HG02623 (cell line): Measurements from ENCODE around the gene SLC27A5.
"Not testable (repeated sequence)": the region's sequence is repeated elsewhere in the genome, so short reads cannot be mapped to it uniquely, and the experiment has no call there.

Source experiments
- ATAC-seq: cut with Tn5 transposase; IDR thresholded peaks from one replicate; pipeline ENCODE4 v1.9.1; 2021; ENCODE audit warnings: moderate library complexity; ENCODE audit not compliant: unreplicated experiment

Gene SLC27A5

DNA sequence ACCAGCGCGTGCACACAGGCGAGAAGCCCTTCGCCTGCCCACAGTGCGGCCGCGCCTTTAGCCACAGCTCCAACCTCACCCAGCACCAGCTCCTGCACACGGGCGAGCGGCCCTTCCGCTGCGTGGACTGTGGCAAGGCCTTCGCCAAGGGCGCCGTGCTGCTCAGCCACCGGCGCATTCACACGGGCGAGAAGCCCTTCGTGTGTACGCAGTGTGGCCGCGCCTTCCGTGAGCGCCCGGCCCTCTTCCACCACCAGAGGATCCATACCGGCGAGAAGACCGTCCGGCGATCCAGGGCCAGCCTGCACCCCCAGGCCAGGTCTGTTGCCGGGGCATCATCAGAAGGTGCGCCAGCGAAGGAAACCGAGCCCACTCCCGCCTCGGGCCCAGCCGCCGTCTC lies 40.1 kb downstream of the SLC27A5 start:
- no peak for ATAC-seq

DNA sequence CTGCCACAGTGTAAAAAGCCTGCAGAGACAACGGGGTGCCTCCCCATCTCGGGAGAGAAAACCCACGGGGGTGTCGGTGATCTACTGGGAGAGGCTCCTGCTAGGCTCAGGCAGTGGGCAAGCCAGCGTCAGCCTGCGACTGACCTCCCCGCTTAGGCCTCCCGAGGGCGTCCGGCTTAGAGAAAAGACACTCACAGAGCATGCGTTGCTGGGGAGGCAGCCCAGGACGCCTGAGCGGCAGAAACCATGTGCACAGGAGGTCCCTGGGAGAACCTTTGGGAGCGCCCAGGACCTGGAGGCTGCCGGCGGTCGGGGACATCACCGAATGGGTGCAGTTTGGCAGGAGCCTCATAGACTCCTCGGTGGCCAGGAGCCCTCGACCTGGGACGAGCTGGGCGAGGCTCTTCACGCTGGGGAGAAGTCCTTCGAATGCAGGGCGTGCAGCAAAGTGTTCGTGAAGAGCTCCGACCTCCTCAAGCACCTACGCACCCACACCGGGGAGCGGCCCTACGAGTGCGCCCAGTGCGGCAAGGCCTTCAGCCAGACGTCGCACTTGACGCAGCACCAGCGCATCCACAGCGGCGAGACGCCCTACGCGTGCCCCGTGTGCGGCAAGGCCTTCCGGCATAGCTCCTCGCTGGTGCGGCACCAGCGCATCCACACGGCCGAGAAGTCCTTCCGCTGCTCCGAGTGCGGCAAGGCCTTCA lies 40.8 kb downstream of the SLC27A5 start:
- ATAC-seq, result not testable (repeated sequence)

DNA sequence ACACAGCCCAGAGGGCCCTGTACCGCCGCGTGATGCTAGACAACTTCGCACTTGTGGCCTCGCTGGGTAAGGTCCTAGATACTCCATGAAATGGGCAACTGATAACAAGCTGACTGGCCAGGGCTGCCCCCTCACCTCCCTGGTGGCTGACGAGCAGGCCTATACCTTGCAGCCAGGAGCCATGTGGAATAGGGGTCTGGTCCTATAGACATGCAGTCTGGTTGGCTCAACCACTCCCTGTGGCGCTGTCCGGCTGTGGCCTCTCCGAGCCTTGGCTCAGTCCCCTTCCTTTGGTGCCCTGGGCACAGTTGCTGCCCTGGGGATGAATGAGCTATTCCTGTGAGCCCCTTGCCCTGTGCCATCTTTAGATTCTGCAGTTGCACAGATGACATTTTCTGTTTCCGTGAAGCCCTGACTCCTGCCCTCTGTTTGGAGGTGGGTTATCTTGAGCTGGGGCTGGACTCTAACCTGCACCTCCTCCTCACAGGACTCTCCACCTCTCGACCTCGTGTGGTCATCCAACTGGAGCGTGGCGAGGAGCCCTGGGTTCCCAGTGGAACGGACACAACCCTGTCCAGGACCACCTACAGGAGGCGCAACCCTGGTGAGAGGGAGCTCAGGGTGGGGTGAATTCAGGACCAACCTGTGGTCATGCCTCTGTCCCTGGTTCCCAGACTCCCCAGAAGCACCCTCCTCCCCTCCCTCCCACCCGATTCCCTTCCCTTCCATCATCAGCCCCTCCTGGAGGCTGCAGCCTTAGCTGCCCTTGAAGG lies 42.4 kb downstream of the SLC27A5 start:
- ATAC-seq, result no peak

DNA sequence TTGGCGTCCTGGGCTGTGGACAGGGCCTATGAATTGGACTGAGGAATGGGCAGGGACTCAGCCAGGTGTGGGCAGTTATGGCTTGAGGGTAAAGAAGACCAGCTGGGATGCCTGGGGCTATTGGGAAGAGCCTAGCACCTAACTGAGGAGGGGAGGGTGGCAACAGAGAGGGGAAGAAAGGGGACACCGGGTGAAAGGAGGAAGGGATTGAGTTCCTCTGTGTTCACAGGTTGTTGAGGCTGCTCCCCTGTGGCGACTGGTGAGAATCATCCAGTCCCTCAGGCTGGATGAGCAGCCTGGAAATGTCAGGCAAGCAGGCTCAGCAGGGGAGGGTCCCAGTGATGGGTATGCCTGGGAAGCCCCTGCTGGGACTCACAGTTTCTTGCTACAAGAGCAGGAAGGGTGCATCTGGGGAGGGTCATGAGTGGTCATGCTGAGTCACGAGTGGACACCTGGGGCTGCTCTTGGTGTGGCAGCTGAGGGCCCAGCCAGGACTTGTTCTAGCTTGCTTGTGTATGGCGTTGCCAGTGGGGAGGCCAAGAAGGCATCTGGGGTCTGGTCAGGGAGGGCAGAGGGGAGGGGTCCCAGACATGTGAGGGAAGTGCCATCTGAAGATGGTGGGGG lies 43.5 kb downstream of the SLC27A5 start:
- ATAC-seq, result no peak

DNA sequence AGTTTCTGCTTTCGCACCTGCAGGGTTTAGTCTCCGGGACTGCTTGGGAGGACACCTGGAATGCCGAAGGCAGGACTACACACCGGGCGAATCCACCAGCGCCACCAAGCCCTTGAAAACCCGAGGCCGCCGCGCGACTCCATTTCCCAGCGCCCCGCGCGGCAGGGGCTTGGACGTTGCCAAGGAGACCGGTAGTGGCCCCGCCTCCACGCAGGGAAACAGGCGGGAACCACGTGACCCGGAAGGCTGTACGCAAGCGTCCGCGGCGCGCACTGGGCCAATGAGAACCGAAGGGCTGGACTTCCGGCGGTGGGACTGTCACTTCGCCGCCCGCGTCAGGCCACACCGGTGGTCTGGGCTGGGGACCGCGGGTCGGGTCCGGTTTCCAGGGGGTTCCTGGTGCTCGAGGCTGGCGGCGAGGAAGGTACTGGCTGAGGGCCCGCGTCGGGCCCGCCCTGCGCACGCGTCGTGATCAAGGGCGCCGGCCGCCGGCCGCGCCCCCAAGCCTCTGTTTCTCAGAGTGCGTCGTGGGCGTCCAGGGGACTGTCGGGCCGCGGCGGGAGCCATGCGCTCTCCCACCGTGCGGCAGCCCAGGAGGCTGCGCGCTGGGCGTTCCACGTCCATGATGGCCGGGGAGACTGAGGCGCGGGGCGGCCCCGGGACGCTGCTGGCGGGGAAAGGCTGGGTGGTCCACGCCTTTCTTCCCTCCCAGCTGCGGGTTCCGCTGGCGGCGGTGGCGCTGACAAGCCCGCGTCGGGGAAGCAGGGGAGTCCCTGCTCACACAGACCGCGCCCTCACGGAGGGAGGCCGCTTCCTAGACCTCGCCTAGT lies 44.8 kb downstream of the SLC27A5 start, which contains the start of gene ZNF324:
Gene ZNF324 (plus strand): TSS at position 321 of the 830 bp plus-strand sequence. CDS start 2,106 bp downstream, outside the sequence.
- peak; percentile 82 for ATAC-seq

DNA sequence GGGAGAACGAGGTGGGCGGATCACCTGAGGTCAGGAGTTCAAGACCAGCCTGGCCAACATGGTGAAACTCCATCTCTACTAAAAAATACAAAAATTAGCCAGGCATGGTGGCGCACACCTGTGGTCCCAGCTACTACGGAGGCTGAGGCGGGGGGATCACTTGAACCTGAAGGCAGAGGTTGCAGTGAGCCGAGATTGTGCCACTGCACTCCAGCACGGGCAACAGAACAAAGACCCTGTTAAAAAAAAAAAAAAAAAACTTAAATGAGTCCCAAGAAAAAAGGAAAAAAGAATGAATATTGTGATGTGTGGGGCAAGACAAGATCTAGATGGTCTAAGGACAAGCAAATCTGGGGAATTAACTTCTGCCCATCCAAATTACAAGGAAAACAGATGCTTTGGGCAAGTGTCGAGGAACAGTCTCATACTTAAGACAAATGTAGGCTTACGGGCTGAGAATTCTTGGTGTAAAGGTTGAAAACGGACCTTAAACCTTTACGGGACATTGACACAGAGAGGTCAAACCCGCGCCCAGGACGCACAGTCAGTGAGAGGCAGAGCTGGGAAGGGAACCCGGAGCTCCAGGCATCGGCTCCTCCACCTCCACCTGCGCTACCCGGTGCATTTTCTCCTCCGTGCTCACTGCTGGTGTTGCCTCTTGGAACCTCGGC lies 45.6 kb downstream of the SLC27A5 start:
- peak; percentile 17 for ATAC-seq

DNA sequence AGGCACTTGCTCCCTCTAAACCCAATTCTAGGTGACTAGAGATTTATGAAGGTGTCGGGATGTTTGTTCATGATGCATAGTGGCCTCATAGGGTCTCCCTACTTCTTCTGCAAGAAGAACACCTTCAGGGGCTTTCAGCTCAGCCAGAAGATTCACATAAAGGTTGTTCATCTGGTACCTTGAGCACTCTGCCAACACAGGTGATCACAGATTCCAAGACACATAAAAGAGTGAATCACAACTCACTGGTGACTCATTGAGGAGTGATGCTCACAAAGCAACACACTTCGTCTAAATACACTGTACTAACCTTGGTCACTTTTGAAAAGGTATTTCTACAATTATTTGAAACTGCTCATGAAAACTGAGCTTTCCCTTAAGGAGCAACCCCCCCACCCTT lies 51.8 kb downstream of the SLC27A5 start:
- no peak for ATAC-seq

DNA sequence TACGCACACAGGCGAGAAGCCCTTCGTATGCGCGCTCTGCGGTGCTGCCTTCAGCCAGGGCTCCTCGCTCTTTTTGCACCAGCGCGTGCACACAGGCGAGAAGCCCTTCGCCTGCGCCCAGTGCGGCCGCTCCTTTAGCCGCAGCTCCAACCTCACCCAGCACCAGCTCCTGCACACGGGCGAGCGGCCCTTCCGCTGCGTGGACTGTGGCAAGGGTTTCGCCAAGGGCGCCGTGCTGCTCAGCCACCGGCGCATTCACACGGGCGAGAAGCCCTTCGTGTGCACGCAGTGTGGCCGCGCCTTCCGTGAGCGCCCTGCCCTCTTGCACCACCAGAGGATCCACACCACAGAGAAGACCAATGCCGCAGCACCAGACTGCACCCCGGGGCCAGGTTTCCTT lies 55.7 kb downstream of the SLC27A5 start:
- no peak for ATAC-seq

DNA sequence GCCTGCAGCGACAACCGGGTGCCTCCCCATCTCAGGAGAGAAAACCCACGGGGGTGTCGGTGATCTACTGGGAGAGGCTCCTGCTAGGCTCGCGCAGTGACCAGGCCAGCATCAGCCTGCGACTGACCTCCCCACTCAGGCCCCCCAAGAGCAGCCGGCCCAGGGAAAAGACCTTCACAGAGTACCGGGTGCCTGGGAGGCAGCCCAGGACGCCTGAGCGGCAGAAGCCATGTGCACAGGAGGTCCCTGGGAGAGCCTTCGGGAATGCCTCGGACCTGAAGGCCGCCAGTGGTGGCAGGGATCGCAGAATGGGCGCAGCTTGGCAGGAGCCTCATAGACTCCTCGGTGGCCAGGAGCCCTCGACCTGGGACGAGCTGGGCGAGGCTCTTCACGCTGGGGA lies 56.5 kb downstream of the SLC27A5 start:
- ATAC-seq, result no peak

DNA sequence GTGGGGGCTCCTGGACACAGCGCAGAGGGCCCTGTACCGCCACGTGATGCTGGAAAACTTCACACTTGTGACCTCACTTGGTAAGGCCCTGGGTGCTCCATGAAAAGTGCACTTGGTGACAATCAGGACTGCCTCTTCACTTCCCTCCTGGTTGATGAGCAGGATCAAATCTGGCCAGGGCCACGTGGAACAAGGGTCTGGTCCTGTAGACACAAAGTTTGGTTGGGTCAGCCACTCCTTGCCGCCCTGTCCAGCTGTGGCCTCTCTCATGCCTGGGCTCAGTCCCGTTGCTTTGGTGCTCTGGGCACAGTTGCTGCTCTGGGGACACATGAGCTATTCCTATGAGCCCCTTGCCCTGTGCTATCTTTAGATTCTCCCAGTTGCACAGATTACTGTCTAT lies 58.0 kb downstream of the SLC27A5 start:
- no peak for ATAC-seq

DNA sequence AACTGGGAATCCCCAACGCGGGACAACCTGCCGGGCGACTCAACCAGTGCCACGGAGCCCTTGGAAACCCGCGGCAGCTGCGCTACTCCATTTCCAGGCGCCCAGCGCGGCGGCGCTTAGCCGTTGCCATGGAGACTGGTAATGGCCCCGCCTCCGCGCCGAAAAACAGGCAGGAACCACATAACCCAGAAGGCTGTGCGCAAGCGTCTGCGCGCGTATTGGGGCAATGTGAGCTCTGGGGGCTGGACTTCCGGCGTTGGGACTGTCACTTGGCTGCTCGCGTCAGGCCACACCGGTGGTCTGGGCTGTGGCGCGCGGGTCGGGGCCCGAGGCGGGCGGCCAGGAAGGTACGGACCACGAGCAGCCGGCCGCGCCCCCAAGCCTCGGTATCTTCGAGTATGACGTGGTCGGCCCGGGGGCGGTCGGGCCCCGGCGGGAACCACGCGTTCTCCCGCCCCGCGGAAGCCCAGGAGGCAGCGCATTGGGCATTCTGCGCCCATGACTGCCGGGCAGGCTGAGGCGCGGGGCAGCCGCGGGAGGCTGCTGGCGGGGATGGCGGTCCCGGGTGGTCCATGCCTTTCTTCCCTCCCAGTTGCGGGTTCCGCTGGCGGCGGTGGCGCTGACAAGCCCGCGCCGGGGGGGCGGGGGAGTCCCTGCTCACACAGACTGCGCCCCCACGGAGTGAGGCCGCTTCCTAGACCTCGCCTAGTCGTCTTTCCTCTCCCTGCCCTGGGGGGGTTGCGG lies 60.3 kb downstream of the SLC27A5 start, which contains the start of gene ZNF324B:
Gene ZNF324B (plus strand): TSS at position 265 of the 744 bp plus-strand sequence. CDS start 2,080 bp downstream, outside the sequence.
- ATAC-seq, result peak; percentile 89

DNA sequence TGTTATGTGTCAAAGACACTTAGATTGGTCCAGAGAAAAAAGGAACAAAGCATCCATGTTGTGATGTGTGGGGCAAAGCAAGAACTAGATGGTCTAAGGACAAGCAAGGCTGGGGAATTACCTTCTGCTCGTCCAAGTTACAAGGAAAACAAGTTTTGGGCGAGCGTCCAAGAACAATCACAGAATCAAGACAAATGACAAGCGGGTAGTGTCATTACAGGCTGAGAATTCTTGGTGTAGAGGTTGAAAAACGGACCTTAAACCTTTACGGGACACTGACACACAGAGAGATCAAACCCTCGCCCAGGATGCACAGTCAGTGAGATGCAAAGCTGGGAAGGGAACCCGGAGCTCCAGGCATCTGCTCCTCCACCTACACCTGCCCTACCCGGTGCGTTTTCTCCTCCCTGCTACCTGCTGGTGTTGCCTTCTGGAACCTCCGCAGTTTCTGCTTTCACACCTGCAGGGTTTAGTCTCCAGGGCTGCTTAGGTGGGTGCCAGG lies 60.9 kb downstream of the SLC27A5 start:
- ATAC-seq, result peak; percentile 11

DNA sequence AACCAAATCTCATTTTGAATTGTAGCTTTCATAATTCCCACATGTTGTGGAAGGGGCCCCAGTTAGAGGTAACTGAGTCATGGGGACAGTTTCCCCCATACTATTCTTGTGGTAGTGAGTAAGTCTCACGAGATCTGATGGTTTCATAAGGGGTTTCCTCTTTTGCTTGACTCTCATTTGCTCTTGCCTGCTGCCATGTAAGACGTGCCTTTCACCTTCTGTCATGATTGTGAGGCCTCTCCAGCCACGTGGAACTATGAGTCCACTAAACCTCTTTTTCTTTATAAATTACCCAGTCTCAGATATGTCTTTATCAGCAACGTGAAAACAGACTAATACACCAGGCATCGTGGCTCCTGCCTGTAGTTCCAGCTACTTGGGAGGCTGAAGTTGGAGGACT lies 61.8 kb downstream of the SLC27A5 start:
- ATAC-seq, result not testable (repeated sequence)

DNA sequence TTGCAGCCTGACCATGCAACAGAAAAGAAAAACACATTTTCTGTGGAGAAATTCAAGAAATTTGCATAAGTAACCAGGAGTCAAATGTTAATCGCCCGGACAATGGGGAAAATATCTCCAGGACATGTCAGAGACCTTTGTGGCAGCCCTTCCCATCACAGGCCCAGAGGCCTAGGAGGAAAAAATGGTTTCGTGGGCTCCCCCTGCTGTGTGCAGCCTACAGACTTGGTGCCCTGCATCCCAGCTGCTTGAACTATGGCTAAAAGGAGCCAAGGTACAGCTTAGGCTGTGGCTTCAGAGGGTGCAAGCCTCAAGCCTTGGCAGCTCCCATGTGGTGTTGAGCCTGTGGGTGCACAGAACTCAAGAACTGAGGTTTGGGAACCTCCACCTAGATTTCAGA lies 62.9 kb downstream of the SLC27A5 start:
- not testable (repeated sequence) for ATAC-seq
